ENCODE measurements around the gene IGSF3.

GRCh38 chr1:116693759-116694480 is 26.4 kb upstream of the IGSF3 start:
- TF ChIP-seq, protein P1, sequence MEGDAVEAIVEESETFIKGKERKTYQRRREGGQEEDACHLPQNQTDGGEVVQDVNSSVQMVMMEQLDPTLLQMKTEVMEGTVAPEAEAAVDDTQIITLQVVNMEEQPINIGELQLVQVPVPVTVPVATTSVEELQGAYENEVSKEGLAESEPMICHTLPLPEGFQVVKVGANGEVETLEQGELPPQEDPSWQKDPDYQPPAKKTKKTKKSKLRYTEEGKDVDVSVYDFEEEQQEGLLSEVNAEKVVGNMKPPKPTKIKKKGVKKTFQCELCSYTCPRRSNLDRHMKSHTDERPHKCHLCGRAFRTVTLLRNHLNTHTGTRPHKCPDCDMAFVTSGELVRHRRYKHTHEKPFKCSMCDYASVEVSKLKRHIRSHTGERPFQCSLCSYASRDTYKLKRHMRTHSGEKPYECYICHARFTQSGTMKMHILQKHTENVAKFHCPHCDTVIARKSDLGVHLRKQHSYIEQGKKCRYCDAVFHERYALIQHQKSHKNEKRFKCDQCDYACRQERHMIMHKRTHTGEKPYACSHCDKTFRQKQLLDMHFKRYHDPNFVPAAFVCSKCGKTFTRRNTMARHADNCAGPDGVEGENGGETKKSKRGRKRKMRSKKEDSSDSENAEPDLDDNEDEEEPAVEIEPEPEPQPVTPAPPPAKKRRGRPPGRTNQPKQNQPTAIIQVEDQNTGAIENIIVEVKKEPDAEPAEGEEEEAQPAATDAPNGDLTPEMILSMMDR (IDR thresholded peaks at IDR 0.05), result no peak
- TF ChIP-seq POLR2A (IDR thresholded peaks at IDR 0.05), result no peak

Data from esophagus squamous epithelium (tissue), 4 donors.